HG03108 (cell line): ENCODE measurements around the gene SHC3.

Source experiments
- ATAC-seq: cut with Tn5 transposase; IDR thresholded peaks from one replicate; pipeline ENCODE4 v1.9.1; 2021; ENCODE audit warnings: moderate library complexity; ENCODE audit not compliant: unreplicated experiment

Gene SHC3

DNA sequence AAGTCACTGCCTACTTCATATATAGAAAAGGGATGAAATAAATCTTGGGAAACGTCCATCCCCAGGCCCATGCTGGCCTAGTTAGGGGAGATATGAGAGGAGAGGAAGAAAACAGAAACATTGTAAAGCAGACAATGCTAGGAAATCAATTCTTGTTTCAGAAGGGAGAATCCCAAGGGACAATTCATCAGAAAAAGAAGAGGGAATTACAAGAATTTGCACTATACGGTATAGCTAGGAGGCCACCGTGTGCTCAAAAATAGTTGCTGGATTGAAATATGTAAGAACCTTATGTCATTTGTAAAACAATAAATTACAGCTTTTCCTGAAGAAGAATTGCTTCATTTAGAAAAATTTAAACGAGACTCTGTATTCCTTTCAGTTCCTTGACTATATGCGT is 8.3 kb upstream of the SHC3 start:
- ATAC-seq, result no peak

DNA sequence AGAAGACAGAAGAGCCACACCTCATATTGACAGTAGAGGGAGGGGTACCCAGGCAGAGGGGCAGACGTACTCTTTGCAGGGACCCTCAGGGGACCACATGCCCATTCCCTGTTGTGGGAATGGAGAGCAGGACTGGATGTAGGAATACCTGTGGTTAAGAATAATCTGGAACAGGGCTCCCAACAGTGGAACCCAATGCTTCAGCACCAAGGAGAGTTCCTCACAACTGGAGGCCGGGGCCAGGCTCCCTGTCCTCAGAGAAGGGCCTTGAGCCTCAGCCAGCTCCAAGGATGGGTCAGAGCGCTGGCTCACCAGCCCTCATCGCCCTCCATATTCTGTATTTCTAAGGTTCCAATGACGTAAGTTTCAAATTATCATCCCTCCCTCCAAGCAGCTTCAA is 7.4 kb upstream of the SHC3 start:
- no peak for ATAC-seq

DNA sequence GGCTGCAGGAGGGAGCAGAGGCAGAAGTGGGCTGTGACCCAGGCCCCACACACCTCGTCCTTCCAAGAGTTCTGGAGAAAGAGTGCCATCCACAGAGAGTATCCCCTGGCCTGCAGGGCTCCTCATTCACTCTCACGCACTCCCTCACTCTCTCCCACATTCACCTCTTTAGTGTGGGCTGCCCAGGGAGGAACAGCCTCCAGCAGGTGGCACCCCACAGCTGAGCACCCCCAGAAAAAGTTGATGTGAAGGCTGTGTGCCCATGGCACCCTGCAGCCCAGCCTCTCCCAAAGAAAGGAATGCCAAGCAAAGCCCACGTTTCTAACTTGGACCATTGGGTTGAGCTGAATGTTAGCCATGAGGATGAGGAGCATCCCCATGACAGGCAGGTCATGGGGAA is 4.5 kb upstream of the SHC3 start:
- no peak for ATAC-seq

DNA sequence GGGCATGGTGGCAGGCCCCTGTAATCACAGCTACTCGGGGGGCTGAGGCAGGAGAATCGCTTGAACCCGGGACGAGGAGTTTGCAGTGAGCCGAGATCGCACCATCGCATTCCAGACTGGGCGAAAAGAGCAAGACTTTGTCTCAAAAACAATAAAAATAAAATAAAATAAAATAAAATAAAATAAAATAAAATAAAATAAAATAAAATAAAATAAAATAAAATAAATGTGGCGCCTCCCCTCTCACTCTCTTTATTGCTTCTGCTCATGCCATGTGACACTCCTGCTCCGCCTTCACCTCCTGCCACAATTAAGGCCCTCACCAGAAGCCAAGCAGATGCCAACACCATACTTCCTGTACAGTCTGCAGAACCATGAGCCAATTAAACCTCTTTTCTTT is 3.8 kb upstream of the SHC3 start:
- ATAC-seq, result no peak

DNA sequence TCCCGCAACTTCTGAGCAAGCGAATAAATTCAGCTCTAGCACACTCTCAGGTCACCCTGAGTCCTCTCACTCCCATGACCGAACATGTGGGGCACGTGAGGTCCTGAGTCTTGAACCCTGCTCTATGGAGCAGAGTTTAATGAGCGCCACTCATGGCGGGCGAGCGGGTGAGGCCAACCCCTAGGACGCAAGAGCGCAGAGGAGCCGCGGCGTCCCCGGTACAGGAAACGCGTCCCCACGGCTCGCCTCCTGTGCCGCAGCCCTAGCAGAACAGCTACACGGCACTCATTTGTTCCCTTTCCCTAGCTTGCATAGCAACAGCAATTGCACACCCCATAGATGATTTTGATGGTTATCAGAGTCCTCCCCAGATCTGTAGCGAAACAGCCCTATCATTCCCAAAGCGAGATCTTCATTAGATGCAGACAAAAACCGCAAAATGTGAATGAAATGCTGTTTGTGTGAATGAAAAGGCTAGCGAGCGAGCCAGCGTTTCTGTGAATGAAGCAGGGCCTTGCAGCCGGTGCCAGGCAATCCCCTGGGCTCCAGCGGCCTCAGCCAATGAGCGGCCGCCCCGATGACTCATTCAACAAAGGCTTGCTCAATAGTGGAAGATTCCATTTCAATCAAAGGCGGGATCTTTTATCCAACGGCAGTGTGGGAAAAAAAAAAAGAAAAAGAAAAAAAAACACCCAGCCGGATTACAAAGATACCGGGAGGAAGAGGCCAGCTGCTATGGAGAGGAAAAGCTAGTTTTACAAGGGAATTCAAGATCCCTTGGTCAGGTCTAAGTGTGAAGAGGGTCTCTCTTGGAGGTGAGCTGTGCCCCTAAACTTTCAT is 1.5 kb upstream of the SHC3 start:
- ATAC-seq, result no peak

DNA sequence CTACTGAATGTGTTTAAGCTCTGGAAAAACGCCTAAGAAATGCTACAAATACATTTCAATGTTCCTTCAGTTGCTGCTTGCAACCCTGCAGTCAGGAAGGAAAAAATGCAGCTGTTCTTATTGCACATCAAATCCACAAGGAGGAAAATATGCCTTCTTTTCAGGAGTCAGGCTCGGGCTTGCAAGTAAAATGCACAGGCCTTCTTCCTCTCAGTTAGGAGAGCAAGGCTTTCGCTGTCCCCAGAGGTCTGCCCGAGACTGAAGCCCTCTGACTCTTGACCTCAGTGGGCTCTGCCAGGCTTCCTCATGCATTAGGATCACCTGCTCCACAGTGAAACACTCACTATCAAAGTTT is 899 bp upstream of the SHC3 start:
- ATAC-seq, result no peak

DNA sequence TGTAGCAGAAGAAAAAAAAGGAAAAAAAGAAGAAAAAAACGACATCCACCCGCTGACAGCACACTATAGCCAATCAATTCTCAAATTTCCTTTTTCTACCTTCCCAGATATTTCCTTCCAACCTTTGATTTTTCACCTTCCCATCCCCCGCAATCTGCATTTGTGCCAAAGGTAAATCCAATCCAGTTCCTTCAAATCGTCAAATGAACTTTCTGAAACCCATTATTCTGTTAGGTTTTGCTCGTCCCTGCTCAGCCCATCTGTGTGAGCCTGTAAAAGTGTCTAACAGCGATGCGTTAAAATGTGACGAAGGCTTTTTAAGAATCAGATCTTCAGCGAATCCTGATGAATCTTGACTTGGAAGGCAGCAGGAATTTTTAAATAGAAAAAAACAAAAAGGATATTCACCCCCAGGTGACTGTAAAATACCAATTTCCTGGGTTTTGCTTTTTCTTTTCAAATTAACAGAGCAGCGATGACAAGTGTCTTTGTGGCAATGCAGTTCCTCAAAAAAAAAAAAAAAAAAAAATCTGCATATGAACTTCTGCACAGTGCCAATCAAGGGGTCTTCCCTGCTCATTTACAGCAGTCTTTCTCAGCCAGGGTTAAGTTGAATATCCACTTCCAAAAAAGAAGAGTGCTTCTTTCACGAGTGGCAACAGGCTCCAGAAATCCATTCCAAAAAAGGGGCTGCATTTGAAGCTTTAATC is 367 bp upstream of the SHC3 start:
- no peak for ATAC-seq

DNA sequence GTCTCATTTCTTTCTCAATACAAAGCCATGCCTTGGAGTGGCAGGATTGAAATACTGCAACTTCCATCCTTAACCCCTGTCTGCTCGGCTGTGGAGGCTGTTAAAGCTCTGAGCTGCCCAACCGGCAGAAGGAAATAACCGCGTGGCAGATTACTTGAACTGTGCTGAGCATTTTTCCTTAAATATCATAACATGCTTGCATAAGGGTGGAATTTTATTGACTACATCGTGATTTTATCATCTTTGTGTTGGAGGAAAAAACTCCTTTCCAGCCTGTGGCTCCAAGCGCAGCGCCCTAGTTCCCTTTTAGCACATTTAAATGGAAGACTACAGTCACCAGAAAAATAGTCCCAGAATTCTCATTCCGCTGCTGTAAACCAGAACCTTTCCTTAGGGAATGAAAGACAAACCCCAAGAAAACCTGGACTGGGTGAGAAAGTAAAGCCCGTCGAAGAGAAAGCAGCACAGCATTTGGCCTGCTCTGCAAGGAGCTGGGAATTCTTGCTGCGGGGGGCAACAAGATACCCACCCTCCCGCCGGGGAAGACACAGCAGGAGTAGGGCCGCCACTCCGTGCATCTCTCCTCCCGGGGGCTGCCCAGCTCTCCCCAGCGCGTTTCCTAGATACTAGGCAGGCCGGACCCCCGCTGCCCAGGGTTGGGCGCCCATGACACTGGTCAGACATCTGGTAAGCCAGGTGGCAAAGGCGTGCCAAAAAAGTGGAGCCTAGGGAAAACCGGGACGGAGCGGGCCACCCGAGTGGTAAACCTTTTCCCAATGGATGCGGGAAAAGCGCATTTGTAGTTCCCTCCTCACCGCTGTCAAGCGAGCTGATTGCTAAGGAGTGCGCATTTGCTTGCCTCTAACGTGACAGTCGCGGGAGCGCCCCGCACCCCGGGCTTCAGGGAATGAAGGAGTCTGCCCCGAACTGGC is 1.3 kb downstream of the SHC3 start:
- no peak for ATAC-seq

DNA sequence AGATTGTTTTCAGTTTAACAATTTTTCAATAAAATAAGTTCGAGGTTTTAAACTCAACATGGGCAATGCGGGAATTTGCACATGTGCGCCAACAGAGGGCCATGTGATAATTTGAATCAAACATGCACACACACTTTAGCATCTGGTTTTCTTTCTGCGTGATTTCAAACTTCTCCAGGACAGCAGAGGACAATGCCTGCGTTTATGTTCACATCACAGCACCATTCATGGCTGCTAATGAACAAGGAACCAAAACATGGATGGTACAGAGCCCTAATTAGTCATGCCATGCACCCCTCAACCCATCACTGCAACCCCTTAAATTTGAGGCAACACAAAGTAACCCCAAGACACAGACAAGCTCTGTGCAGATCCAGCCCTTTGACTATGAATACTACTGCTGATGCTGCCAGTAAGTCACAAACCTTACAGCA is 2.8 kb downstream of the SHC3 start:
- no peak for ATAC-seq

DNA sequence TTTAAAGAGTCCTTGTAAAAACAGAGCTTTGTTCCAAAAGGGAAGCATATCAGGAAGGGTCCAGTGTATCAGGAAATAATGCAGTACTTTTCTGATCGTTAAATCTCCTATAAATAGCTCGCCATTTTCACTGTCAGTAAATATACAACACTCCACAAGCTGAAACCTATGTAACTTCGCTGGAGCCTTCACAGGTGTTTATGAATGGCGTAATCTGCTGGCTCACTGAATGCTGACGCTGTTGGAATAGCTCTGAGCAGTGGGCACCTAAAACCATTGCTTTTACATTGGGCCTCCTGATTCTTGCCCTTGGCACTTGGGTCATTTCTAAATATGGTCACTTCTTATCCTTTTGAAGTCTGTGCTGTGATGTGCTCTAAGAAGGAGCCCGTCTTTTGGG is 4.3 kb downstream of the SHC3 start:
- no peak for ATAC-seq

DNA sequence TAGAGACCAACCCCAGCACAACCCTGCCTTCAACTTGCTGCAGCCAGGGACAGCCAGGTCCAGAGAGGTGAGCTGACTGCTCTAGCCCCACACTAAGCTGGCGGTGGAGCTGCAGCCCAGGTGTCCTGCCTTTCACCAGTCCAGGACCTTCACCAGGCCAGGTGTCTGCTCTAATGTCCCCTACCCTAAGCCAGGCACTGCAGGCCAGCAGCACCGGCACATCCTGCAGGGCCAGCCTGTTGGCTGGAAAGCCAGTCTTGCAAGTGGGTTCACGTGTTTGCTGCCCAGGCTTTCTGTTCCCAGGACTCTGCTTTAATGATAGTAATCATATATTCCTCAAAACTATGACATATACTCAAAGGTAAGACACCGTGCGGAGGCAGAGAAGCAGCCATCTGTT is 5.5 kb downstream of the SHC3 start:
- no peak for ATAC-seq

DNA sequence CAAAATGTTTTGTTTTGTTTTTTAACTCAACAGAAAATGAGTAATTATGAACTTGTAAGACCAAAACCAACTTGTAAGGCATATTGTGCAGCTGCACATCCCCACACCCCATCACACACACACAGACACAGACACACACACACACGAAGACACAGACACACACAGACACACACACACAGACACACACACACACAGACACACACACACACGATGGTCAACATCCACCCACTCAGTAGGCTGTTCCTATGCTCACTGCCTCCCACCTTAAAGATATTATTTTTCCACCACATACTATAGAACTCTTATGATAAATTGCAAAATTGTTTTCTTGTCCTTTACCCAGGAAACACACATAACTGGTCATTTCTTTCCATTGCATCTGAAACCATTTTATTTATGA is 6.2 kb downstream of the SHC3 start:
- ATAC-seq, result no peak

DNA sequence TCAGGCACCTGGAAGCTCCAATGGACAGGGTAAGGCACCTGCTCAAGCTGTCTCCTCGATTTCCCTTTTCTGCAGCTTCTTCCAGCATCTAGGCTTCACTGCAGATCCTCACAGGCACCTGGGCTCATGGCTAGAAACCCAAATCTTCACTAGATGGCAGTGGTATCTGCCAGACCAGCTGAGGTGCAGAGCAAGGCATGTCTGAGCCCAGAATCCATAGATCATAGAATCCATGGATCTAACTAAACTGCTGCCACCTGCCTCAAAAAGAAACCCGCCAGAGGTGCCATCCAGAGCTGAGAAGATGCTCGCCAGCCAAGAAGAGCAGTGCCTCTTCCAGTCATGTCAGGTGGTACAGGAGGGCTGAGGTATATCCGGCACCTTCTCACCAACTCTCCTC is 6.9 kb downstream of the SHC3 start:
- no peak for ATAC-seq

DNA sequence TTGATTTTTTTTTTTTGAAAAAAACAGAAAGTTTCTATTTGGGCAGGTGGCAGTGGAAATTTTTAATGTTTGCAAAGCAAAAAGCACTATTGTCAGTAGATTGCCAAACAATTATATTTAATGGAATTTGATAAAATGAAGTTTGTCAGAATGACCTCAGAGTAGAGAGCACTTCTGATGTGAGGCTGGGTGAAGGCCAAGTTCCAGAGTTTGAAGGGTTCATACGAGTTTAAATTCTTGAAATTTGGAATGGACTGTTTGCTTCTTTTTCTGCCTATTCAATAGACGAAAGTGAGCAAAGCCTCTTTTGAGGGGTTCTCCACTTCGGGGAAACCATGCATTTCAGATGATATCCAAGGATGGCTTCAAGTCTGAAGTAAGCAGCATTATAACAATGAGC is 7.4 kb downstream of the SHC3 start:
- no peak for ATAC-seq

DNA sequence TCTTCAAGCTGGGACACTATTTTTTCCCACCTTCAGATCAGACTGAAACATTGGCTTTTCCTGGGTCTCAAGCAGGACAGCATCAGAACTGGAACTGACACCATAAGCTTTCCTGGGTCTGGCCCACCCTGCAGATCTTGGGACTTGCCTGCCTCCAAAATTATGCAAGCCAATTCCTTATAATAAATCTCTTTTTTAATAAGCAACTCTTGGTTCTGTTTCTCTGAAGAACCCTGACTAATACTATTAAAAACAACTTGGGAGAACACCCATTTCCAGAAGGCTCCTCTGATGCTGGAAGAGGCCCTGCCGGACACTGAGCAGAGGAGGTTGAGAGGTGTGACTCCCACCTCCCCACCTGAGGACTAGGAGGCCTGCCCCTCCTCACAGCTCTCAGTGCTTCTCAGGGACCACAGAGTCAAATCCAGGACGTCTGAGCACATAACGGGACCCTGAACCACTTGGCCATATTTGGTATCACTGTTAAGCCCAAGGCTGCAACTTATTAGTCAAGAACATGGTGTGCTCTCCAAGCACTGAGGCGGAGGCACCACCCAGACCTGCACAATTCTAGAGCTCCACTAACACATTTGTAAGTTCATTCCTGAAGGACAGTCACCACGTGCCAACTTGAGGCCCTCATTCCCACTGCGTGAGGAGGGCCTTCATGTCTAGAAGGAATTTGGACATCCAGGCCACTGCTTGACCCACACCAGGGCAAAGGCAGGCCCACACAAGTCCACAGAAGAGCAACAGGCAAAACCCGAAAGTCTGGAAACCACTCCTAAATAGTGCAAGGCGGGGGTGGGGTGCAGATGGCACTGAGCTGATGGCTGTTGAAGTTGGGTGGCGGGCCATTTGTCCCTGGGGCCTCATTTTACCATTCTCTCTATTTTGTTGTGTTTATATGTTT is 9.5 kb downstream of the SHC3 start:
- ATAC-seq, result no peak

DNA sequence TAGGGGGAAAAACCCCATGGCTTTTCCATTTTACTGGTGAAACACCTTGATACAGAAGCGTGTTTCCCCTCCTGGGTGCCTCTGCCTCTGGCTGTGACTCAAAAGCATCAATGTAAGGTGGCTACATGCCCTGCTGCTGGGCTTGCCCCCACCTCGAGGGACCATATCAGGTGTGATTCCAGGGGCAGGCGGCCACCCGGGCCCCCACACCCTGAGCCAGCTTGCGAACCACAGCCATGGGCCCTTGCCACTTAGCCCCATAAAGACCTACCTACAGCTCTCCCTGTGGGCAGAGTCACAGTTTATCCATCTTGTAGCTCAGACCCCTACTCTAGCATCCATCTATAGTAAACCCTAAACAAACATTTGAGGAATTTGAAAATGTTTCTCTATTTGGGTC is 10.8 kb downstream of the SHC3 start:
- ATAC-seq, result no peak

DNA sequence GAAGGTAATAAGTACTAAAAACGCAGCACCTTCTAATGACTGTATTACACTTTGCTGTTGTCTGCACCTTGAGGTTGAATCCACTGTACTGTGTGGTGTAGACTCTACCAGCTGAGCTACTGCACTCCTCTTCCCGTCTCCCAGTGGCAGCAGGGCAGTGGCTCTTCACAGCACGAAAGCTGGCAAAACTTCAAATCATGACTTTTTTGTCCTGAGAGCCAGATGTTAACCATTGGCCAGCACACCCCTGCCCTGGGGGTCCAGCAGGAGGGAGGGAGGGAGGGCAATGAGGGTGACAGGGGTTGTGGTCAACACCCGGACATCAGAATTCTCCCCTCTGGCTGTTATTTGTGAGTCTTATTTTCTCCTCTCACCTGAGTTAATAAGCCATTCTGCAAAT is 11.8 kb downstream of the SHC3 start:
- no peak for ATAC-seq

DNA sequence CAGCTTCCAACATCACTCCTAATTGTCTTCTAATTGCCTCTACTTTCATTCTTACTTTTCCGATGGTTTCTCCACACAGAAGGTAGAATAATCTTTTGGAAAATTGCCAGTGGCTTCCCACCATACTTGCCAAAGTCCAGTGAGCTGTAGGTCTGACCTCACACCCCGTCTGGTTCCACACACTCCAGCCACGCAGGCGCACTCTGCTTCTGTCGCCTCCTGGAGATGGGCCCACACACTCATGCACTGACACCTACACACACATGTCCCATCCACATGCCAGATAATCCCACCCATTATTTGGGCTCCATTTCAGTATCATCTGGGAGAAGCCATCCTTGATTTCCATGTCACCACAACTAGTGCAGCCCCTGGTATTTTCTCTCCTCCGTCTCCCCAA is 12.7 kb downstream of the SHC3 start:
- no peak for ATAC-seq

DNA sequence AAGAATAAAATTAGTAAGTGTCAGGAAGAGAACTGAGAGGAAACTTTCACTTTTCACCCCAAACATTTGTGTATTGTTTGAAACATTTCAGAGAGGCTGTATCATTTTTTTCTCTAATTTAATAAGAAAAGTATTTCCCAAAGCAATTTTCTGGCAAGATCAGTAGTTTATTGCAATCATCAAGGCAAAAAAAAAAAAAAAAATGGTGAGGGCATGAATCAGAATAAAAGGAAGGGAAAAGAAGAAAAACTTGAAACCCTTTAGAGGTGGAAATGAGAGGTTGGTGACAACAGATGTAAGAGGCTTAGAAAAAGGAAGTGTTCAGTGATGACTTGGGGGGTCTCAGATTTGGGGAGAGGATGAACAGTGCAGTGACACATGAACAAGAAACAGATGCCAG is 13.3 kb downstream of the SHC3 start:
- no peak for ATAC-seq

DNA sequence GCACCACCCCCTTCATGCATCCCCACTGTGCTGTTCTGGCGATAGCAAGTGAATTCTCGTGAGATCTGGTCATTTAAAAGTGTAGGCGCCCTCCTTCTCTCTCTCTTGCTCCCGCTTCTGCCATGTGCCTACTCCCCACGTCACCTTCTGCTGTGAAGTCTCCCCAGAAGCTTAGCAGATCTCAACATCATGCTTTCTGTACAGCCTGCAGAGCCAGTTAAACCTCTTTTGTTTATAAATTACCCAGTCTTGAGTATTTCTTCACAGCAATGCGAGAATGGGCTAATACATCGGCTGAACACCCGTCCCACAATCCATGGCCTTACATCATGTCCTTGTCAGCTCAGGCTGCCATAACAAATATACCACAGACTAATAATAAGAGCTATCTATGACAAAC is 17.4 kb downstream of the SHC3 start:
- ATAC-seq, result no peak

DNA sequence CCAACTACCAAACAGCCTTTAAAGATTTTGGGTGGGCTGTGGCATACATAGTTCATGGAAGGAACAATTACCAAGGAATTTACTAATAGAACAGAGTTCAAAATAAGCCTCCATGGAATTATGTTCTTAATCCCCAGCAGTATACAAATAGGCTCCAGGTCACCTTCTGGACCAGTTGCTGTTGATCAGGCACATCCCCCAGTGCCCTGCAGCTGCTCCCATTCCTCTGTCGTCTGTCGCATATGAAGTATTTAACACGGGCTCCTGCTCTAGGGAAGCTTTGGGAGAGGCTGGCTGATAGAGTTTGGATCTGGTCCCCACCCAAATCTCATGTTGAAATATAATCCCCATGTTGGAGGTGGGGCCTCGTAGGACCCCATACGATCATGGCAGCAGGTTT is 17.8 kb downstream of the SHC3 start:
- ATAC-seq, result no peak
